NCI-H2196 (cell line): ENCODE measurements around the gene NEK8.
"Not testable (repeated sequence)": the region's sequence is repeated elsewhere in the genome, so short reads cannot be mapped to it uniquely, and the experiment has no call there.

ENCODE experiments used
- DNase-seq: peaks from one replicate; lab custom pipeline; 2025; ENCODE audit not compliant: unreplicated experiment; lab: John Stamatoyannopoulos, UW

NEK8 gene

DNA sequence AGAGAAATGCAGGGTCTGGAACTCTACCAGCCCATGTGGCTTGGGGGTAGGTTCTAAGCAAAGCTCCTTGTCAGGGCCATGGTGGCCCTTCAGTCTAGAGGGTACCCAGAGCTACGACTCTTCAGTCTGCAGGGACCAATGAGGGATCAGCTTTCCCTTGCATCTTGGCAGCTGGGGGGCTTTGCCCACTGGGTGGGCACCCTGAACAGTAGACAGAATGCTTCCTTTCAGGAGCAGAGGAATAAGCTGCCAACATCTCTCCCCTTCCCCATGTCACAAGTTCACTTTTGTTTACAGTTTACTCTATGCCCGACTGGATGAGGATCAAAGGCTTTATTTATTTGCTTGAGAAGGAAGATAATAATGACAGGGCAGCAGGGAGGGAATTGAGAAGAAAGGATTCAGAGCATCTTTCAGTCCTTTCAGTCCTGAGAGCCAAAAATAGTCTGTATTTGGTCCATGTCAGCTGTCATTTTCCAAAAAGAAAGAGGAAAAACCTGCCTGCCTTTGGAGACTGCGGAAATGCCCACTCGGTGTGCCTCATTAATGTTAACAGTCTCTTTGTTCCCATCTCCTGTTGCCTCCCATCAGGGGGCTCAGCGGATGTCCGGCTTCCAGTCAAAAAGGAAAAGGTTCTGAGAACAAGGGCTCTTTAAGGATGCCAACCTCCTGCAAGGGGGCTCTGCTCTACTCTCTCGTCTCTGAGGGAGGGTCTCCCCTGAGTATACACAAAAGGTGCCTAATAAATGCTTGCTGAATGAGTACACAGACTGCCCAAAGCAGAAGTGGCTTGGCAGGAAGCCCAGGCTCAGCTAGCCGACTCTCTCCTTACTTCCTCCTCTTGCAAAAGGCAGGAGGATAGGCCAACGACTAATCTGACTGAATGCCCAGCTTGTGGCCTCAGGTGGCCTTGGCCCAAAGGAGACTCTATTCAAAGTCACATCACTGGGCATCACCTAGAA lies 32.3 kb downstream of the NEK8 start:
- peak; percentile 62 for DNase-seq

DNA sequence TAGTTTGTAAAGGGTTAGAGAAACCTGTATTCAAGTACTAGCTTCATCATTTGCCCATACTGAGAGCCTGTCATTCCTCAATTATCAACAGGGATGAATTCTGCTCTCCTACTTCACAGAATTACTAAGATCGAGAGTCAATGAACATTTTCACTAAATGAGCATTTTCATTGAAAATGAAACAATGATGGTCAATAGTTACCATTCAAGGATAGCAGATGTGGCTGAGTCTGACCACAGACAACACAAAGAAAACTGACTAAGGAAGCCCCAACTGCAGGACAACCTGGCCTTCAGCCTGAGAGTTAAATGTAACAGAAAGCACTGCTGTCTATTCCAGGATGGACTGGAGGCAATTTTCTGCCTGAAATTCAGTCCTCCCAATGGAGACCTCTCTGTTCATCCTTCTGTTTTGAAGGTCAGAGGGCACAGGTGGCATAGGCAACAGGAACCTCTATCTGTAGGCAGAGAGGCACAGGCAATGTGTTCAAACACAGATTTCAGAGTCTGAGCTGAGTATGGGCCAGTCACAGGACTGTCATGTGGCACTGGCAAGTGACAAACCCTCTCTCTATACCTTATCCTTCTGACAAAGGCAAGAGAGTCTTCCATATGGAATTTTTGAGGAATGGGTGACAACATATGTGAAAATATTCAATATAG lies 34.7 kb downstream of the NEK8 start:
- no peak for DNase-seq

DNA sequence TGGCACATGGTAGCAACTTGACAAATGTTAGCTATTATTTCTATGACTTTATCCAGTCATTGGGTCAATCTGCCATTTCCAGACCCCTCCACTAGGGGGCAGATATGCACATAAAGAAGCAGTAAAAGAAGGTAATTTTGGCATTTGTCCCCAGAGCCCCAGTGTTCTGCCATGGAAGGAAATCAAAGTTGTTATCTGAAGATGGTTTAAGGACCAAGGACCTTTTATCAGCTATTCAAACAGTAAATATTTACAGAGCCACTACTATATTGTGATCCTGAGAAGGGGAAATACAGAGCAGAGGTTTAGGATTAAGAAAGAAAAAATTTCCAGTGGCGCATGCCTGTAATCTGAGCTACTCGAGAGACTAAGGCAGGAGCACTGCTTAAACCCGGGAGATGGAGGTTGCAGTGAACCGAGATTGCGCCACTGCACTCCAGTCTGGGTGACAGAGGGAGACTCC lies 35.2 kb downstream of the NEK8 start:
- DNase-seq, result peak; percentile 72

DNA sequence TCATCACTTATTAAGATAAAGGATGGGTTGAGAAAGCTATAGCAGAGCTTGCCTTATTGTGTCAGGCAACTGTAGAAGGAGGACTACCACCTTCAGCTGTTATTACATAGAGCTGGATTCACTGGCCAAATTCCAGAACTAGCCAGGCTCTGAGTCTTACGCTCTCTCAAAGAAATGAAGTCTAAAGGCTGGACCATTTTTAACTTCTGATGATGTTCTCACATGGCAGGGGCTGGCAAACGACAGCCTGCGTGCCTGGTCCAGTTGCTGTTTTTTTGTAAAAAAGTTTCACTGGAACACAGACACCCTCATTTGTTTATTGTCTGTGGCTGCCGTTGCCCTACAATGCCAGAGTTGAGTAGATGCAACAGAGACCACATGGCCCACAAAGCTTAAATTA lies 36.5 kb downstream of the NEK8 start:
- DNase-seq, result no peak

DNA sequence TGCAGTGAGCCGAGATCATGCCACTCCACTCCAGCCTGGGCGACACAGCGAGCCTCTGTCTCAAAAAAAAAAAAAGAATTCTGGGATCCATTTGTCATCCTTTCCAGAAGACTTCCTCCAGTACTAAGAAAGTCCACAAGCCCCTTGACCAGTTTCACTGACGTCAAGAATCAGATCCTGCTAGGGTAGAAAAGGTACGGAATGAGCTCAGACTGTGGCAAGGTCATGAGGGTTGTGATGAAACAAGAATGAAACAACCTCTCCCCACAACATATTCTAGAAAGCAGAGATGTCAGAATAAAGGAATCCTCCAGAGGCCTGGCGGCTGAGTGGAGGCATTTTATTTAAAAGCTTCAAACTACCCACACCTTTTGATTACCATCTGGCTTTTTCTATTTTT lies 45.1 kb downstream of the NEK8 start:
- no peak for DNase-seq

DNA sequence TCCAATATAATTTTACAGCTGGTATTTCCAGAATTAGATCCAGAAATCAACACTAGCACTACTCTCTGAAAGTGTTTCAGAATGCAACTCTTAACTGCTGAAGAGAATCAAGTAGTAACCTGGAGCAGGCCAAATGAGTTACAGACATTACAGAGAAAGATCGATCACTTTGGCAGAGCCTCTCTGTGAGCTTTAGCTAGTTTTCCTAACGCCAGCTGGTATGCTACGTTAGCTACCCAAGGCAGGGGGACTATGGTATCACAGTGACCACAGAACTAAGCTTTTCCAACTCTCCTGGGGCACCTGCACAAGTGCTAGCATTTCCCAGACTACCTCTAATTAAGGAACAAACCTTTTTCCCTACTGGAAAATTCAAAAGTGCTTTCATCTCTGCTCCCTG lies 45.6 kb downstream of the NEK8 start:
- no peak for DNase-seq

DNA sequence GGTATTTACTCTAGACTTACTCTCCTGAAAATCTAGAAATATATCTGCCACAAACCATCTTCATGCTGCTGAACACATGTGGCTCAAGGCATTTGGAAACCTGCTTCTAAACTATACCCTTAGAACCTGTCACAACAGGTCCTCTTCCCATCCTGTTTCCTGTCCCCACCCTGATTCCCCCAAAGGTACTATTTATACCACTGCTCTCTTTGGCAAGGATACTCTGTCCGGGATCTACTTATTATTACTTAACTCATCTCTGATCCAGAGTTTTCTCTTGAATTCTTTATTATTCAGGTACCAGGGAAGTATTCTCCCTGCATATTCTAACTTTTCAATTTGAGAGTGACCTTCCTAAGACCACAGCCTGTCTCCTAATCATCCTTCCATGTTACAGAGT lies 48.6 kb downstream of the NEK8 start:
- DNase-seq, result no peak

DNA sequence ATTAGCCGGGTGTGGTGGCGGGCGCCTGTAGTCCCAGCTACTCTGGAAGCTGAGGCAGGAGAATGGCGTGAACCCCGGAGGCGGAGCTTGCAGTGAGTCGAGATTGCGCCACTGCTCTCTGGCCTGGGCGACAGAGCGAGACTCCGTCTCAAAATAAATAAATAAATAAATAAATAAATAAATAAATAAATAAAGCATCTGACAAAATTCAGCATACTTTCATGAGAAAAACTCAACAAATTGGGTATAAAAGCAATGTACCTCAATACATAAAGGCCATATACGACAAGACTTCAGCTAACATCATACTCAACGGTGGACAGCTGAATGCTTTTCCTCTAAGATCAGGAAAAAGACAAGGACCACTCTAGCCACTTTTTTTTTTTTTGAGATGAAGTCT lies 51.0 kb downstream of the NEK8 start:
- DNase-seq, result not testable (repeated sequence)

DNA sequence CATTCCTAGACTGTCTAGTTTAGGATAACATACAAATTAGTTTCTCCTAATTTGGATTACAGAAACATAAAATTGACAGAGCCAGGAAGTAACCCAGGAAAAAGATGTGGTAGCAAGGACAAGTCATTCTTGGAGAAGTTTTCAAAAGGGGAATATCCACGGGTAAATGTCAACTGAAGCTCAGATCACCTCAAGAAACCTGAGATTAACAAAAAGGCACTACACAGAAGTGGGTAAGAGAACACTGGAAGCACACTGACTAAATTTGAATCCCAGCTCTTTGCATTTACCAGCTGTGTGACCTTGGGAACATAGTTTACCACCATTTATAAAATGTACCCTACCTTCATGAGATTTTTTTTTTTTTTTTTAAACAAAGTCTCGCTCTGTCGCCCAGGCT lies 54.6 kb downstream of the NEK8 start:
- no peak for DNase-seq

DNA sequence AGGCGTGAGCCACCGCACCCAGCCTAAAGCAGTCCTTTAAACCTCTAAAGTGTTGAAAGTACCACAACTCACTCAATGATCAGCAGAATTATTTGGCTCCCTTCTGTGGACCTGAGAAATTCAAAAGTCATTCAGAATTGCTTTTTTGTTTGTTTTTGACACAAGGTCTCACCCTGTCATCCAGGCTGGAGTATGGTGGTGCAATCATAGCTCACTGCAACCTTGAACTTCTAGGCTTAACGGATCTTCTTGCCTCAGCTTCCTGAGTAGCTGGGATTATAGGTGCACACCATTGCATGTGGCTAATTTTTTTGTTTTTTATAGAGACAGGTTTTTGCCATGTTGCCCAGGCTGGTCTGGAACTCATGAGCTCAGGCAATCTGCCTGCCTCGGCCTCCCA lies 59.5 kb downstream of the NEK8 start:
- DNase-seq, result no peak
